Effector memory CD8-positive, alpha-beta T cell (primary cell): ENCODE data around the gene TTF2.
"Not testable (repeated sequence)": the region's sequence is repeated elsewhere in the genome, so short reads cannot be mapped to it uniquely, and the experiment has no call there.

Source experiments
- ATAC-seq: fragments of 150-1000 bp; cut with Tn5 transposase; replicated peaks from 2 replicates; pipeline ENCODE4 v1.10.0; 2021; ENCODE audit warnings: mild to moderate bottlenecking, moderate library complexity
- DNase-seq, 3 experiments: peaks; one replicate each; pipeline ENCODE4 v3.0.0; 2021
- H3K27ac Mint-ChIP-seq, 2 donors: one replicate each; pipeline ENCODE4 v1.8.0; 2022; ENCODE audit warnings: mild to moderate bottlenecking in 2 of 2, mixed read lengths in 2 of 2, moderate library complexity in 2 of 2
- H3K27me3 Mint-ChIP-seq, 2 donors: one replicate each; pipeline ENCODE4 v1.8.0; 2022; ENCODE audit warnings: mixed read lengths in 2 of 2
- H3K36me3 Mint-ChIP-seq: one replicate; pipeline ENCODE4 v1.8.0; 2022; ENCODE audit warnings: mild to moderate bottlenecking, moderate library complexity, mixed read lengths; ENCODE audit not compliant: insufficient read depth
- H3K4me1 Mint-ChIP-seq, 2 donors: one replicate each; pipeline ENCODE4 v1.8.0; 2022; ENCODE audit warnings: low read depth in 2 of 2, mixed read lengths in 2 of 2
- H3K4me3 Mint-ChIP-seq, 2 donors: one replicate each; pipeline ENCODE4 v1.8.0; 2022; ENCODE audit warnings: mild to moderate bottlenecking in 2 of 2, mixed read lengths in 2 of 2, moderate library complexity in 2 of 2
- H3K9me3 Mint-ChIP-seq, 2 donors: one replicate each; pipeline ENCODE4 v1.8.0; 2022; ENCODE audit warnings: mixed read lengths in 2 of 2

TTF2 gene

DNA sequence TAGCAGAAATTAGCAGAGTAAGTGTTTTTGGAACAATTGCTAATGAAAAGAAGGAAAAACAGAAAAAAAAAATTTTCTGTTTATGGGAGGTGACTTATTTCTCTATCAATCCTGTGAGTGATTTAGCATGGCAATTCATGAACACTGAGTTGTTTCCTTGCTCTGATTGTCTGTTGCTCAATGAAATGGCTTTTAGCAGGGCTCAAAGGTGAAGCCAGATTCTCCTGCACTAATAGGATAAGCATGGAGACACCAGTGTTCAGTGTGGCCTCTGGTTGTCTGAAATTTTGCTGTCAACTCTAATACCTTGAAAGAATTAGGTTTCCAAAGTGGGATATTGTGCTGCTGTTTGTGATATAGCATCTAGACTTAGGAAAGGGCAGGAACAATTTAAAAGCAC lies 45.6 kb downstream of the TTF2 start:
- no peaks in the 10 kb centered on the region for H3K36me3 Mint-ChIP-seq
- H3K4me1 Mint-ChIP-seq: peaks cover 0 to 5% of the 10 kb centered on the region in 2 donors
- no peaks in the 10 kb centered on the region for H3K27me3 Mint-ChIP-seq
- ATAC-seq: no peak
- H3K27ac Mint-ChIP-seq: no peak overlapping the region
- no peak overlapping the region for H3K4me3 Mint-ChIP-seq
- DNase-seq: no peak
- no peaks in the 10 kb centered on the region for H3K9me3 Mint-ChIP-seq

DNA sequence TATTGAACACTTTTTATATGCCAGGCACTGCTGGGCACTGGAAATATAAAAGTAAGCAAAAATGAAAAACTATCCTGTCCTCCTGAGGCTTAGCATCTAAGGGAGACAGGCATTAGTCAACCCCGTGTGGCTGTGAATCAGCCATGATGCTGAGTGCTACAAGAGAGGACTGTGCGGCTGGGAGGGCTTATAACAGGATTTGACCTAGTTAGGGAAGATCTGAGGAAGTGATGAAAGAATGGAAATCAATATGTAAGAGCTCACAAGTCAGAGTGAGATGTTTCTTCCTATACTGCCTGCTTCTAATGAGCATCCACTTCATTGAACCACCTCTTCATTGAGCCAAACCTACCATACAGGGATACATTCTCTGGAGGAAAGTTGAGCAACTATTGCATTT lies 46.4 kb downstream of the TTF2 start:
- Mint-ChIP-seq H3K4me3 (no peak overlapping the region), H3K27me3 (no peaks in the 10 kb centered on the region), H3K36me3 (no peaks in the 10 kb centered on the region), H3K4me1 (peaks cover 0 to 5% of the 10 kb centered on the region in 2 donors), H3K27ac (no peak overlapping the region), H3K9me3 (no peaks in the 10 kb centered on the region)
- DNase-seq (no peak), ATAC-seq (peak; percentile 54)

DNA sequence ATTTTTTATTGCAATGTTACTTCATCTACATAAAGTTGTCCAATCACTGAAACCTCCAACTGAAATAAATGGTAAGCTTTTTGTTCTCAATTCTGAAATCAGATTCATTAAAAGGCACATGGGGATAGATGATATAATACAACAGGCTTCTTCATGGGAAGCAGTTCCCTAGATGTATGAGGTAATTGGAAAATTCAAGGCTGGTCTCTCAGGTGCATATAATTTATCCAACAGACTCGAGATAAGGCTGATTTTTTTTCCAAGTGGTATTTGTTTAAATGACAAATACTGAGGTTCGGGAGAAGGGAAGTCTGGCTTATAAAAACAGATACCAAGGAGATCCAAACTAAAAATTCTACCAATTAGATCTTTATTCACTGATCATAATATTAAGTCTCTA lies 47.2 kb downstream of the TTF2 start:
- no peaks in the 10 kb centered on the region for H3K9me3 Mint-ChIP-seq
- no peak for DNase-seq
- no peak overlapping the region for H3K4me3 Mint-ChIP-seq
- no peaks in the 10 kb centered on the region for H3K27me3 Mint-ChIP-seq
- no peak for ATAC-seq
- H3K36me3 Mint-ChIP-seq: no peaks in the 10 kb centered on the region
- H3K27ac Mint-ChIP-seq: peak overlapping the region in 1 of 2 donors; percentile 66
- H3K4me1 Mint-ChIP-seq: peaks cover 0 to 3% of the 10 kb centered on the region in 2 donors

- ATAC-seq: no peak
- H3K4me3 Mint-ChIP-seq: no peak overlapping the region
- H3K4me1 Mint-ChIP-seq: peaks cover 0 to 3% of the 10 kb centered on the region in 2 donors
- H3K27me3 Mint-ChIP-seq: no peaks in the 10 kb centered on the region
- no peaks in the 10 kb centered on the region for H3K9me3 Mint-ChIP-seq
- no peaks in the 10 kb centered on the region for H3K36me3 Mint-ChIP-seq
- no peak overlapping the region for H3K27ac Mint-ChIP-seq
- DNase-seq: no peak
These were observed 50.6 kb downstream of the TTF2 start for GRCh38 chr1:117110774-117111173.

DNA sequence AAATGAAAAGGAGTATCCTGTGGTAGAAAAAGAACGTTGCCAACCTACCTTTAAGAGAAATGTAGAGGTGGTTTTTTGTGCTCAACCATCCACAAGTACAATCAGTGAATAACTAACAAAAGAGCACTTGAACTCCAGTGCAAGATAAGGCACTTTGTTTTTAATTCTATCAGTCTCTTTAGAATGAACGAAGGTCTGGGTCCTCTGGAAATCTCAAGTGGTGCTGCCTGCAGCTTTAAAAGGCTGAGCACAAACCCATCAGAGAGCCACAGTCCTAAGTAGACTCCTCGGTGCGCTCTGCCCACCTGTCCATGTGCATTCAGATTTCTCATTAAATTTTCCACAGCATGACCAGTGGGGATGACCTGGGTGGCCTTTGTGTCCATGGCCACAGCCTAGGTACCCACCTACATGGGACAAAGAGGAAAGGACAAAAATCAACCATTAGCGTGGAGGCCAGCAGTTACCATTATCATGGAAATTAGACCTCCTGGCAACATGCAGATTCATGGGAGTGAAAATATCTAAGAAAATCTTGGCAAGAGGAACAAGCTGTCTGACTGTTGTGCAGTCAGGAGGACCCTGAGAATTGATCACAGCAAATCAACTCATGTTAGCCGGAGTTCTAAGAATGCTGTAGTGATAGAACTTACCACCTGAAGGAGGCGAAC lies 52.1 kb downstream of the TTF2 start:
- Mint-ChIP-seq H3K36me3 (no peaks in the 10 kb centered on the region), H3K9me3 (no peaks in the 10 kb centered on the region), H3K27me3 (no peaks in the 10 kb centered on the region), H3K27ac (no peak overlapping the region), H3K4me3 (no peak overlapping the region), H3K4me1 (no peaks in the 10 kb centered on the region)
- ATAC-seq: no peak
- DNase-seq: no peak

GRCh38 chr1:117113199-117113598 lies 53.1 kb downstream of the TTF2 start:
- ATAC-seq (no peak), DNase-seq (no peak)
- Mint-ChIP-seq H3K4me3 (no peak overlapping the region), H3K4me1 (no peaks in the 10 kb centered on the region), H3K9me3 (no peaks in the 10 kb centered on the region), H3K36me3 (no peaks in the 10 kb centered on the region), H3K27me3 (no peaks in the 10 kb centered on the region), H3K27ac (no peak overlapping the region)

GRCh38 chr1:117114877-117115276 lies 54.8 kb downstream of the TTF2 start:
- Mint-ChIP-seq H3K4me3 (no peak overlapping the region), H3K4me1 (no peaks in the 10 kb centered on the region), H3K9me3 (no peaks in the 10 kb centered on the region), H3K27me3 (no peaks in the 10 kb centered on the region), H3K36me3 (no peaks in the 10 kb centered on the region), H3K27ac (peak overlapping the region in 1 of 2 donors; percentile 32)
- ATAC-seq (peak; percentile 33), DNase-seq (no peak)

GRCh38 chr1:117116090-117116783 lies 56.1 kb downstream of the TTF2 start:
- Mint-ChIP-seq H3K36me3 (no peaks in the 10 kb centered on the region), H3K4me3 (no peak overlapping the region), H3K27me3 (no peaks in the 10 kb centered on the region), H3K27ac (no peak overlapping the region), H3K9me3 (no peaks in the 10 kb centered on the region), H3K4me1 (peaks cover 0 to 3% of the 10 kb centered on the region in 2 donors)
- DNase-seq (no peak), ATAC-seq (no peak)

- no peaks in the 10 kb centered on the region for H3K9me3 Mint-ChIP-seq
- H3K4me3 Mint-ChIP-seq: no peak overlapping the region
- no peaks in the 10 kb centered on the region for H3K27me3 Mint-ChIP-seq
- ATAC-seq: no peak
- H3K27ac Mint-ChIP-seq: peak overlapping the region in 1 of 2 donors; percentile 58
- no peak for DNase-seq
- H3K36me3 Mint-ChIP-seq: no peaks in the 10 kb centered on the region
- peaks cover 0 to 3% of the 10 kb centered on the region in 2 donors for H3K4me1 Mint-ChIP-seq
These were observed 56.6 kb downstream of the TTF2 start for GRCh38 chr1:117116784-117117130.

GRCh38 chr1:117117697-117118096 lies 57.6 kb downstream of the TTF2 start:
- Mint-ChIP-seq H3K27ac (no peak overlapping the region), H3K36me3 (no peaks in the 10 kb centered on the region), H3K27me3 (no peaks in the 10 kb centered on the region), H3K4me1 (peaks cover 2 to 4% of the 10 kb centered on the region in 2 donors), H3K9me3 (no peaks in the 10 kb centered on the region), H3K4me3 (no peak overlapping the region)
- ATAC-seq: no peak
- DNase-seq: no peak

DNA sequence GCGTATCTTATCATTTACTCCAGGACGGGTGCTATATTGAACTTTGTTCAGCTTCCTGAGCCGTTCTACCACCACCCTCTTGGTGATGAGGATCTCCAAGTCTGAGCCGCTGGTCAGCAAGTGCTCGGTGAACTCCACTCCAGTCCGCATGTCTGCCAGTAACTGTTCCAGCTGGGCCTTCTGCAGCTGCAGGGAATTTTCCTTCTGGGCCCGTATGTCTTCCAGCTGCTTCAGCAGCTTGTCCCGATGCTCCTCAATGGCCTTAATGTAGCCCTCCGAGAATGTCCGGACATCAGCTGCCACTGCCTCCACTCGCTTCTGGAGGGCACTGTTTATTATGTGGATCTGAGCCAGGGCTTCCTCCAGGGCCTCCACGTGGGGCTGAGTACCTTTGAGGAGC lies 58.0 kb downstream of the TTF2 start:
- H3K4me3 Mint-ChIP-seq: no peak overlapping the region

DNA sequence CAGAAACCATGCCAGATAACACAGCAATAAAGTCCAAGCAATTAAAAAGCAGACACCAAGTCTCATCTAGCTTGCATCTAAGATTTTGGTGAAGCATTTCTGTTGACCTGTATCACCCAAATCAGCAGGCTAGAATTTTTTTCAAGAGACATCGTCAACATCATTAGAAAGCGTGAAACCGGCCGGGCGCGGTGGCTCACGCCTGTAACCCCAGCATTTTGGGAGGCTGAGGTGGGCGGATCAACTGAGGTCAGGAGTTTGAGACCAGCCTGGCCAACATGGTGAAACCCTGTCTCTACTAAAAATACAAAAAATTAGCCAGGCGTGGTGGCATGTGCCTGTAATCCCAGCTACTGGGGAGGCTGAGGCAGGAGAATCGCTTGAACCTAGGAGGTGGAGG lies 59.0 kb downstream of the TTF2 start:
- H3K36me3 Mint-ChIP-seq, ATAC-seq, H3K27ac Mint-ChIP-seq, H3K4me3 Mint-ChIP-seq, DNase-seq, H3K9me3 Mint-ChIP-seq, H3K27me3 Mint-ChIP-seq, H3K4me1 Mint-ChIP-seq: not testable (repeated sequence)

More for the DNA sequence above, 58.0 kb downstream of the TTF2 start:
- ATAC-seq: no peak
- no peak for DNase-seq
- H3K27me3 Mint-ChIP-seq: no peaks in the 10 kb centered on the region
- peaks cover 3 to 4% of the 10 kb centered on the region in 2 donors for H3K4me1 Mint-ChIP-seq
- no peaks in the 10 kb centered on the region for H3K36me3 Mint-ChIP-seq
- H3K27ac Mint-ChIP-seq: no peak overlapping the region
- H3K9me3 Mint-ChIP-seq: no peaks in the 10 kb centered on the region

GRCh38 chr1:117120774-117121588 lies 60.9 kb downstream of the TTF2 start:
- H3K4me1 Mint-ChIP-seq: peaks cover 3 to 4% of the 10 kb centered on the region in 2 donors
- H3K4me3 Mint-ChIP-seq: peak overlapping the region; percentile 81 to 84
- no peaks in the 10 kb centered on the region for H3K9me3 Mint-ChIP-seq
- peak in 1 of 3 experiments; percentile 3 for DNase-seq
- no peaks in the 10 kb centered on the region for H3K36me3 Mint-ChIP-seq
- ATAC-seq: no peak
- H3K27me3 Mint-ChIP-seq: no peaks in the 10 kb centered on the region
- H3K27ac Mint-ChIP-seq: peak overlapping the region; percentile 65 to 71
